ENCODE results near the gene MYRFL.
"Not testable (repeated sequence)": the region's sequence is repeated elsewhere in the genome, so short reads cannot be mapped to it uniquely, and the experiment has no call there.

MYRFL gene

DNA sequence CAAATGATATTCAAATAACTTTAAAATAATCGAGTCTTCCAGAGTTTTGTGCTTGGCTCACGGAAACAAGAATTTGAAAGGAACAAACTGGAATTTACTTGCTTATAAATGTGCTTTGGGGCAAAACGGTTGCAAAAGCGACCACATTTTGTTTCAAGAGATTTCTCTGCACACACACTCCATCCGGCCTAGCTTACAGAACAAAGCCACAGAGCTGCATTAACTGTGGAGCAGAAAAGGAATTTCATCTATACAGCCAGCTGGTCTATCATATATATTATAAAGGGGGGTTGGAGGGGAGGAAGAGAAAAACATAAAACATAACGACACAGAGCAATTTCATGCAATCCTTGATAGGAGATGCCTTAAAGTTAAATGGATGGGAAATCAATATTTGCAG is 153.0 kb downstream of the MYRFL start:
- Histone ChIP-seq H3K36me3 (ENCODE audit: control insufficient read depth, insufficient read depth, low read length) (no peaks in the 10 kb centered on the region), H3K9me3 (ENCODE audit: control insufficient read depth, insufficient read depth, low read length) (no peaks in the 10 kb centered on the region), H3K27me3 (ENCODE audit: control insufficient read depth, insufficient read depth, low read length) (no peaks in the 10 kb centered on the region), H3K4me1 (ENCODE audit: control insufficient read depth, insufficient read depth, low read length) (no peaks in the 10 kb centered on the region), H3K9ac (ENCODE audit: low read depth, low read length) (no peak overlapping the region), H3K4me3 (ENCODE audit: low read depth, low read length) (no peak overlapping the region)

DNA sequence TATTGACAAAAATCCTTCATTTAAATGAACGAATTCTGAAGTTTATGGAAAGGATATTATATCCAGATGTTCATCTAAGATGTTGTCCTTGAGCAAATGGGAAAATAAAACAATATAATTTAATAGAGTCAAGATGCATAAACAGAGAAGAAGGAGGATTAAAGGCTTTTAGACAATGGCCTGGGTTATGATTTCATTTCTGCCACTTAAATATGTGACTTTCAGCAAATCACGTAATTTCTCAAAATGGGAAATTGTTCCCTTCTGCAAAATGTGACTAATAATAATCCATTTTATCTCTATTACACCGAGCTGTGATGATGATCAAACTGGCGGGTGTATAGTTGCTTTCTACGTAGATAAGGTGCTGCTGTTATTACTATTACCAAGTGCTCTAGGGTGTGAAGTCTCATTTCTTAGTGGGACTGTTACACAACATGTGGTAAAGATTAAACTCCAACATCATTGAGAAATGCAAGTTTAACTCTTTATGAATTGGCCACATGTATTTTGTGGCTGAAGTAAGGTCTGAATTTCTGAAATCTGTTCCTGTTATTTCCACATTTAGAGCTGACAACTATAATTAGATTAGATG is 157.0 kb downstream of the MYRFL start:
- H3K4me1 ChIP-seq (ENCODE audit: control insufficient read depth, insufficient read depth, low read length), result no peaks in the 10 kb centered on the region
- no peaks in the 10 kb centered on the region for H3K27me3 ChIP-seq (ENCODE audit: control insufficient read depth, insufficient read depth, low read length)
- H3K9ac ChIP-seq (ENCODE audit: low read depth, low read length), result no peak overlapping the region
- no peaks in the 10 kb centered on the region for H3K36me3 ChIP-seq (ENCODE audit: control insufficient read depth, insufficient read depth, low read length)
- no peaks in the 10 kb centered on the region for H3K9me3 ChIP-seq (ENCODE audit: control insufficient read depth, insufficient read depth, low read length)
- no peak overlapping the region for H3K4me3 ChIP-seq (ENCODE audit: low read depth, low read length)

GRCh38 chr12:69984241-69984640 is 159.2 kb downstream of the MYRFL start:
- no peaks in the 10 kb centered on the region for H3K9me3 ChIP-seq (ENCODE audit: control insufficient read depth, insufficient read depth, low read length)
- H3K36me3 ChIP-seq (ENCODE audit: control insufficient read depth, insufficient read depth, low read length), result no peaks in the 10 kb centered on the region
- H3K9ac ChIP-seq (ENCODE audit: low read depth, low read length), result no peak overlapping the region
- H3K4me3 ChIP-seq (ENCODE audit: low read depth, low read length), result no peak overlapping the region
- H3K27me3 ChIP-seq (ENCODE audit: control insufficient read depth, insufficient read depth, low read length), result no peaks in the 10 kb centered on the region
- H3K4me1 ChIP-seq (ENCODE audit: control insufficient read depth, insufficient read depth, low read length), result no peaks in the 10 kb centered on the region

DNA sequence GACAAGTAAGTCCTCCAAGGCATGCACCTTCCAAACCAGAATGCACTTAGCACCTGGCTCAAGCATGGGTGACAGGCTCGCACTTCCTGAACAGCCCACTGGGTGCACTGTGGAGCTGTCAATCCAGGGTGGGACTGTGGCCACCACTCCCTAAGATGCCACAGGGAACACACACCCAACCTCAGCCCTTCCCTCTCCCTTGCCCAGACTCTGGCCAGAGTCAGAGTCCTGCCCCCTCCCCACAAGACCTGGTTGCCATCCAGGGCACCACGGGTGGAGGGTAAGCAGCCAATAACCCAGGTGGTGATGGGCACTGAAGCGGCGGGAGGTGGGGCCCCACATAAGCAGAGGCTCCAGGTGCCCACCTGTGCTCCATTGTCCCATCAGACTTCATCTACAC is 160.6 kb downstream of the MYRFL start:
- Histone ChIP-seq H3K9me3 (ENCODE audit: control insufficient read depth, insufficient read depth, low read length) (no peaks in the 10 kb centered on the region), H3K9ac (ENCODE audit: low read depth, low read length) (no peak overlapping the region), H3K36me3 (ENCODE audit: control insufficient read depth, insufficient read depth, low read length) (no peaks in the 10 kb centered on the region), H3K4me1 (ENCODE audit: control insufficient read depth, insufficient read depth, low read length) (no peaks in the 10 kb centered on the region), H3K4me3 (ENCODE audit: low read depth, low read length) (no peak overlapping the region), H3K27me3 (ENCODE audit: control insufficient read depth, insufficient read depth, low read length) (no peaks in the 10 kb centered on the region)

GRCh38 chr12:69986114-69986513 is 161.1 kb downstream of the MYRFL start:
- Histone ChIP-seq H3K9ac (ENCODE audit: low read depth, low read length) (no peak overlapping the region), H3K27me3 (ENCODE audit: control insufficient read depth, insufficient read depth, low read length) (no peaks in the 10 kb centered on the region), H3K4me3 (ENCODE audit: low read depth, low read length) (no peak overlapping the region), H3K36me3 (ENCODE audit: control insufficient read depth, insufficient read depth, low read length) (no peaks in the 10 kb centered on the region), H3K4me1 (ENCODE audit: control insufficient read depth, insufficient read depth, low read length) (no peaks in the 10 kb centered on the region), H3K9me3 (ENCODE audit: control insufficient read depth, insufficient read depth, low read length) (no peaks in the 10 kb centered on the region)

GRCh38 chr12:69987579-69988091 is 162.6 kb downstream of the MYRFL start:
- Histone ChIP-seq H3K4me1 (ENCODE audit: control insufficient read depth, insufficient read depth, low read length) (no peaks in the 10 kb centered on the region), H3K36me3 (ENCODE audit: control insufficient read depth, insufficient read depth, low read length) (no peaks in the 10 kb centered on the region), H3K27me3 (ENCODE audit: control insufficient read depth, insufficient read depth, low read length) (no peaks in the 10 kb centered on the region), H3K4me3 (ENCODE audit: low read depth, low read length) (no peak overlapping the region), H3K9me3 (ENCODE audit: control insufficient read depth, insufficient read depth, low read length) (no peaks in the 10 kb centered on the region), H3K9ac (ENCODE audit: low read depth, low read length) (no peak overlapping the region)

- H3K36me3 ChIP-seq (ENCODE audit: control insufficient read depth, insufficient read depth, low read length), result no peaks in the 10 kb centered on the region
- no peak overlapping the region for H3K9ac ChIP-seq (ENCODE audit: low read depth, low read length)
- no peaks in the 10 kb centered on the region for H3K9me3 ChIP-seq (ENCODE audit: control insufficient read depth, insufficient read depth, low read length)
- H3K27me3 ChIP-seq (ENCODE audit: control insufficient read depth, insufficient read depth, low read length), result no peaks in the 10 kb centered on the region
- H3K4me3 ChIP-seq (ENCODE audit: low read depth, low read length), result no peak overlapping the region
- H3K4me1 ChIP-seq (ENCODE audit: control insufficient read depth, insufficient read depth, low read length), result no peaks in the 10 kb centered on the region
Measured at GRCh38 chr12:69988481-69989321, 163.7 kb downstream of the MYRFL start.

DNA sequence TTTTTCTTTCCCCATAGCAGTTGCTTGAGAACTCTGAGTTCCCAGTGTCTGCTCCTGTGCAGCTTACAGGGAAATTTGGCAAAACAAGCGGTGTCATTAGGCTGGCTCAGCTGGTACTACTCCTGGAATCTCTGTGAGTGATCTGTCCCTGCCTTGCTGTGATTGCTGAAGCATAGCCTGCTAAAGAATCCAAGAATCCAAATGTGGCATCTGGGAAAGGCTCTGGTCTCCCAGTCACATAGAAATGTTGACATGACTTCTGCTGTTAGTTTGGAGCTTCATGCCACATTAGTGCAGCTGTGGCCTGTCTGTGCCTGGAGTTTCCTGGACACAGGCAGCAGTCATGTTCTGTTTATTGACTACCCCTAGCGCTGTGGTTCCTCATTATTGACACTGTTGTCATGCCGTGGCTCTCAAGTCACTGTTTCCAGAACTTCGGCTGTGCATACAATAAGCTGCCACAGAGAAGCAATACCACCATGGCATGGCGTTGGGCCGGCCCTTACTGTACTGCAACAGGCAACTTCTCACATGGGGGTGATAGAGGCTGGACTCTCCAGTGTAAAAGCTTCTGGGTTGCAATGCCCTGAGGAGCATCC is 166.8 kb downstream of the MYRFL start:
- Histone ChIP-seq H3K36me3 (ENCODE audit: control insufficient read depth, insufficient read depth, low read length) (no peaks in the 10 kb centered on the region), H3K4me1 (ENCODE audit: control insufficient read depth, insufficient read depth, low read length) (no peaks in the 10 kb centered on the region)

GRCh38 chr12:69993433-69993832 is 168.4 kb downstream of the MYRFL start:
- Histone ChIP-seq H3K27me3 (ENCODE audit: control insufficient read depth, insufficient read depth, low read length) (no peaks in the 10 kb centered on the region), H3K9me3 (ENCODE audit: control insufficient read depth, insufficient read depth, low read length) (no peaks in the 10 kb centered on the region), H3K36me3 (ENCODE audit: control insufficient read depth, insufficient read depth, low read length) (no peaks in the 10 kb centered on the region), H3K4me3 (ENCODE audit: low read depth, low read length) (no peak overlapping the region), H3K4me1 (ENCODE audit: control insufficient read depth, insufficient read depth, low read length) (no peaks in the 10 kb centered on the region), H3K9ac (ENCODE audit: low read depth, low read length) (no peak overlapping the region)

More for the DNA sequence above, 166.8 kb downstream of the MYRFL start:
- Histone ChIP-seq H3K4me3 (ENCODE audit: low read depth, low read length) (no peak overlapping the region), H3K9ac (ENCODE audit: low read depth, low read length) (no peak overlapping the region), H3K9me3 (ENCODE audit: control insufficient read depth, insufficient read depth, low read length) (no peaks in the 10 kb centered on the region), H3K27me3 (ENCODE audit: control insufficient read depth, insufficient read depth, low read length) (no peaks in the 10 kb centered on the region)

DNA sequence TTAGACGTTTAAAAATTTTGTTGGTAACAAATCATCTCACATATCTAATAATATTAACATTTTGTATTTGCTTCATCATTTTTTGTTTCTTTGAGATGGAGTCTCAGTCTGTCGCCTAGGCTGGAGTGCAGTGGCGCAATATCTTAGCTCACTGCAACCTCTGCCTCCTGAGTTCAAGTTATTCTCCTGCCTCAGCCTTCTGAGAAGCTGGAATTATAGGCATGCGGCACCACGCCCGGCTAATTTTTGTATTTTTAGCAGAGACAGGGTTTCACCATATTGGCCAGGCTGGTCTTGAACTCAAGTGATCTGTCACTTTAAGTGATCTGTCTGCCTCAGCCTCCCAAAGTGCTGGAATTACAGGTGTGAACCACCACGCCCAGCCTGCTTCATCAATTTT is 169.1 kb downstream of the MYRFL start:
- H3K36me3 ChIP-seq (ENCODE audit: control insufficient read depth, insufficient read depth, low read length); H3K9me3 ChIP-seq (ENCODE audit: control insufficient read depth, insufficient read depth, low read length); H3K4me1 ChIP-seq (ENCODE audit: control insufficient read depth, insufficient read depth, low read length); H3K27me3 ChIP-seq (ENCODE audit: control insufficient read depth, insufficient read depth, low read length); H3K9ac ChIP-seq (ENCODE audit: low read depth, low read length); H3K4me3 ChIP-seq (ENCODE audit: low read depth, low read length): not testable (repeated sequence)

DNA sequence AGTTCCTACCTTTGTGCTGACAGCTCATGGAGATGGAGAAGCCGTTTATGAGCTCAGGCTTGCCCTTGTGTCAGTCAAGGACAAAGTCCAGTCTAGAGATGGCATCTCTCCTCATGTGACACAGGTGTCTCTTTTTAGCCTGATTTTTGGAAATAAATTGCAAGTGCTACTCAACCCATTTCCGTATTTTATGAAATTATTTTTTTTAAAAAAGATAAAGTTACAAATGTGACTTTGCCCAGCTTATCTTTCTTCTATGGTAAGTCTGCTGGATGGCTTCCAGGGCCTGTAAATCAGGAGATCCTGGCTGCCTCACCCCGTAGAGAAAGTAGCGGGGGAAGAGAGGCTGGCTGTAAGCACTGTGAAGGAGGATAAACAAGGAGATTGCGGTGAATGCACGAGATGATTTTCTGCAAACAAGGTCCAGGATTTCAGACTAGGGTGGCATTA is 169.7 kb downstream of the MYRFL start:
- H3K36me3 ChIP-seq (ENCODE audit: control insufficient read depth, insufficient read depth, low read length), result no peaks in the 10 kb centered on the region
- H3K4me3 ChIP-seq (ENCODE audit: low read depth, low read length), result no peak overlapping the region
- no peaks in the 10 kb centered on the region for H3K27me3 ChIP-seq (ENCODE audit: control insufficient read depth, insufficient read depth, low read length)
- no peaks in the 10 kb centered on the region for H3K9me3 ChIP-seq (ENCODE audit: control insufficient read depth, insufficient read depth, low read length)
- no peak overlapping the region for H3K9ac ChIP-seq (ENCODE audit: low read depth, low read length)
- no peaks in the 10 kb centered on the region for H3K4me1 ChIP-seq (ENCODE audit: control insufficient read depth, insufficient read depth, low read length)

DNA sequence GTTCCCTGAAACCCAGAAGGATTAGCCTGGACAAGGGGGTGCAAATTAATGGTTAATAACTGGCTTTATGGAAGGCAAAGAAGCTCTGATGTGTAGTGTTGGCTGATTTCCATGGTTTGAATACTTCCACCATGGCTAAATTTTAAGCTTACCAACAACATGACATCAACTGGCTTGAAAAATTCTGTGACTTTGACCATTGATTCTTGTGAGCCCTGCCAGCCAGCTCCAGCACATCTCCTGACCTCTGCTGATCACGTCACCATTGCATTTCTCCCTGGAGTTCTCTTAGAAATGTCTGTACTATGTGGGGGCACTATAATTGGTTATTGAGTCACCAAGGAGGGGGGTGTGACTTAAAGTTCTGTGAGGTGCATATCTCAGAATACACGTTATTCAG is 171.2 kb downstream of the MYRFL start:
- no peaks in the 10 kb centered on the region for H3K27me3 ChIP-seq (ENCODE audit: control insufficient read depth, insufficient read depth, low read length)
- no peaks in the 10 kb centered on the region for H3K4me1 ChIP-seq (ENCODE audit: control insufficient read depth, insufficient read depth, low read length)
- H3K36me3 ChIP-seq (ENCODE audit: control insufficient read depth, insufficient read depth, low read length), result no peaks in the 10 kb centered on the region
- no peaks in the 10 kb centered on the region for H3K9me3 ChIP-seq (ENCODE audit: control insufficient read depth, insufficient read depth, low read length)
- no peak overlapping the region for H3K9ac ChIP-seq (ENCODE audit: low read depth, low read length)
- no peak overlapping the region for H3K4me3 ChIP-seq (ENCODE audit: low read depth, low read length)
